IMR-90 (cell line): ENCODE measurements around the gene GNG7. TPM values are rescaled to one million over a fixed set of nuclear protein-coding genes. Genes with fewer than 3 reads are reported as not detected.
A peak's percentile ranks its signal among the peaks of the same experiment; 100 is the strongest.

Experiments used
- ATAC-seq: fragments of 200-7000 bp; cut with Tn5 transposase; 2 replicates; pipeline ENCODE4 v1.9.1; 2020; ENCODE audit warnings: low read depth, mild to moderate bottlenecking, moderate library complexity
- BruUV-seq: library from RNA; stranded (reverse); fragments of 400-500 nt; replicated peaks from 2 replicates; lab custom pipeline; 2021; lab: Mats Ljungman, UMichigan
- CTCF ChIA-PET: fragments of 300-600 bp; formaldehyde crosslinking; extraction: SDS; loops from one replicate; lab custom pipeline; 2021; ENCODE audit warnings: antibody characterized with exemption; lab: Yijun Ruan, JAX
- POLR2A ChIA-PET: fragments of 300-600 bp; sonication (Branson Sonifier 250); formaldehyde crosslinking; loops from one replicate; lab custom pipeline; 2022; ENCODE audit warnings: antibody characterized with exemption; ENCODE audit not compliant: unreplicated experiment; lab: Charles Lee
- DNase-seq: peaks from one replicate; pipeline ENCODE4 v3.0.0; 2013
- H2AFZ ChIP-seq: replicated peaks from 2 replicates; pipeline ENCODE3; 2013; ENCODE audit warnings: low read length, mild to moderate bottlenecking; ENCODE audit not compliant: poor library complexity
- H2AK5ac ChIP-seq: 2 replicates; pipeline ENCODE4 v1.6.1; 2013; ENCODE audit warnings: low read depth, low read length, inconsistent platforms
- H2AK9ac ChIP-seq: replicated peaks from 2 replicates; pipeline ENCODE3; 2013; ENCODE audit warnings: mild to moderate bottlenecking, low read depth, low read length, moderate library complexity; ENCODE audit not compliant: poor library complexity
- H2BK120ac ChIP-seq: 2 replicates; pipeline ENCODE4 v1.6.1; 2013; ENCODE audit warnings: low read depth, low read length, inconsistent platforms
- H2BK15ac ChIP-seq: 3 replicates; pipeline ENCODE4 v1.6.1; 2013; ENCODE audit warnings: low read depth, low read length, inconsistent platforms
- H2BK20ac ChIP-seq: 2 replicates; pipeline ENCODE4 v1.6.1; 2013; ENCODE audit warnings: low read depth, mild to moderate bottlenecking, inconsistent platforms, low read length, moderate library complexity
- H2BK5ac ChIP-seq: 2 replicates; pipeline ENCODE4 v1.6.1; 2013; ENCODE audit warnings: mild to moderate bottlenecking, low read depth, low read length, inconsistent platforms; ENCODE audit not compliant: poor library complexity, severe bottlenecking
- H3K14ac ChIP-seq: replicated peaks from 2 replicates; pipeline ENCODE4 v1.6.1; 2013; ENCODE audit warnings: low read depth, low read length, inconsistent platforms
- H3K18ac ChIP-seq: 2 replicates; pipeline ENCODE4 v1.6.1; 2013; ENCODE audit warnings: low read depth, low read length, control low read depth
- H3K23ac ChIP-seq: 2 replicates; pipeline ENCODE4 v1.6.1; 2013; ENCODE audit warnings: low read depth, low read length, inconsistent platforms
- H3K27ac ChIP-seq: 2 replicates; pipeline ENCODE4 v1.5.1; 2013; ENCODE audit warnings: mild to moderate bottlenecking, control low read depth, low read length; ENCODE audit not compliant: insufficient read depth
- H3K27me3 ChIP-seq: 2 replicates; pipeline ENCODE4 v1.6.1; 2013; ENCODE audit warnings: low read length; ENCODE audit not compliant: control insufficient read depth, insufficient read depth
- H3K36me3 ChIP-seq: 2 replicates; pipeline ENCODE4 v1.6.1; 2013; ENCODE audit warnings: low read length, mixed read lengths; ENCODE audit not compliant: control insufficient read depth, insufficient read depth
- H3K4ac ChIP-seq: 2 replicates; pipeline ENCODE4 v1.6.1; 2013; ENCODE audit warnings: low read depth, low read length, inconsistent platforms
- H3K4me1 ChIP-seq: 2 replicates; pipeline ENCODE4 v1.6.1; 2013; ENCODE audit warnings: low read length, mixed read lengths; ENCODE audit not compliant: control insufficient read depth, insufficient read depth
- H3K4me2 ChIP-seq: 2 replicates; pipeline ENCODE4 v1.6.1; 2013; ENCODE audit warnings: low read depth, mild to moderate bottlenecking, control low read depth, low read length, moderate library complexity
- H3K4me3 ChIP-seq: 2 replicates; pipeline ENCODE4 v1.5.1; 2013; ENCODE audit warnings: low read depth, mild to moderate bottlenecking, control low read depth, low read length, moderate library complexity; ENCODE audit not compliant: insufficient read depth
- H3K56ac ChIP-seq: 2 replicates; pipeline ENCODE4 v1.6.1; 2013; ENCODE audit warnings: low read length, inconsistent platforms; ENCODE audit not compliant: insufficient read depth; ENCODE audit errors: extremely low read depth
- H3K79me1 ChIP-seq, 2 experiments: 2 replicates each; pipeline ENCODE4 v1.6.1; 2013; ENCODE audit warnings: low read length in 2 of 2, inconsistent platforms in 1 of 2, low read depth in 1 of 2
- H3K9ac ChIP-seq: 2 replicates; pipeline ENCODE4 v1.6.1; 2013; ENCODE audit warnings: low read depth, low read length, control low read depth
- H3K9me1 ChIP-seq: 2 replicates; pipeline ENCODE4 v1.6.1; 2013; ENCODE audit warnings: low read length, inconsistent platforms; ENCODE audit not compliant: insufficient read depth
- H3K9me3 ChIP-seq: 2 replicates; pipeline ENCODE4 v1.6.1; 2013; ENCODE audit warnings: low read length; ENCODE audit not compliant: control insufficient read depth, insufficient read depth
- H4K20me1 ChIP-seq: 2 replicates; pipeline ENCODE4 v1.6.1; 2013; ENCODE audit warnings: low read length, inconsistent platforms; ENCODE audit not compliant: insufficient read depth
- H4K5ac ChIP-seq: 2 replicates; pipeline ENCODE4 v1.6.1; 2013; ENCODE audit warnings: mild to moderate bottlenecking, low read depth, low read length, control low read depth
- H4K8ac ChIP-seq, 2 experiments: 2 replicates each; pipeline ENCODE4 v1.6.1; 2013; ENCODE audit warnings: low read depth in 2 of 2, low read length in 2 of 2, control low read depth in 1 of 2, inconsistent platforms in 1 of 2
- H4K91ac ChIP-seq: 2 replicates; pipeline ENCODE4 v1.6.1; 2013; ENCODE audit warnings: low read depth, low read length, inconsistent platforms; ENCODE audit not compliant: insufficient read depth
- CEBPB ChIP-seq: IDR thresholded peaks from 2 replicates; pipeline ENCODE4 v1.6.1; 2012; ENCODE audit warnings: low read depth, low read length, improper control_type of control experiment
- SMC3 ChIP-seq: fragments of 150-350 bp; IDR thresholded peaks from 2 replicates; pipeline ENCODE4 v1.6.1; 2016; ENCODE audit warnings: low read depth, mild to moderate bottlenecking, antibody characterized with exemption, low read length, moderate library complexity
- whole genome bisulfite sequencing, 2 experiments: methylation state at CpG; one replicate each; pipeline versions ENCODE4 v1.1.5 to v1.1.7; 2013; ENCODE audit warnings: missing lambda C conversion rate in 2 of 2; ENCODE audit not compliant: insufficient read length in 1 of 2; ENCODE audit errors: extremely low coverage in 2 of 2; 5-methylcytosine and 5-hydroxymethylcytosine counted together
- dilution Hi-C: fragments of 300-500 bp; cut with HindIII; formaldehyde crosslinking; loops from one replicate; pipeline ENCODE4 v1.14.3; 2018; ENCODE audit warnings: low sequenced_read_pairs; ENCODE audit not compliant: unreplicated experiment
- in situ Hi-C: fragments of 300-500 bp; cut with MboI; formaldehyde crosslinking; loops from 3 replicates; pipeline ENCODE4 v1.14.3; 2019; ENCODE audit warnings: low sequenced_read_pairs, inconsistent platforms, mixed read lengths
- intact Hi-C: fragments of 100-400 bp; cut with micrococcal nuclease; formaldehyde crosslinking; loops from 2 replicates; pipeline ENCODE4 v1.10.0; 2022
- polyA plus RNA-seq, 3 experiments: library from polyadenylated mRNA; depleted of rRNA; stranded (reverse); fragments of >200 nt; gene quantifications; 2 replicates each; pipeline ENCODE4 v1.2.3, GENCODE V29; 2012; ENCODE audit warnings: low replicate concordance in 1 of 3
- total RNA-seq: library from RNA; depleted of rRNA; stranded (reverse); fragments of >200 nt; gene quantifications from 2 replicates; pipeline ENCODE4 v1.2.3, GENCODE V29; 2012
- TF ChIP-seq, protein P1 (sequence below): fragments of 150-350 bp; IDR thresholded peaks from 2 replicates; pipeline ENCODE4 v1.6.1; 2016; ENCODE audit warnings: low read depth, mild to moderate bottlenecking, low read length, moderate library complexity, borderline replicate concordance

GNG7 gene
- total and polyA plus RNA-seq, 2 of the 4 experiments (the other 2 are of a cell fraction), result under 0.01 to 0.21 TPM

DNA sequence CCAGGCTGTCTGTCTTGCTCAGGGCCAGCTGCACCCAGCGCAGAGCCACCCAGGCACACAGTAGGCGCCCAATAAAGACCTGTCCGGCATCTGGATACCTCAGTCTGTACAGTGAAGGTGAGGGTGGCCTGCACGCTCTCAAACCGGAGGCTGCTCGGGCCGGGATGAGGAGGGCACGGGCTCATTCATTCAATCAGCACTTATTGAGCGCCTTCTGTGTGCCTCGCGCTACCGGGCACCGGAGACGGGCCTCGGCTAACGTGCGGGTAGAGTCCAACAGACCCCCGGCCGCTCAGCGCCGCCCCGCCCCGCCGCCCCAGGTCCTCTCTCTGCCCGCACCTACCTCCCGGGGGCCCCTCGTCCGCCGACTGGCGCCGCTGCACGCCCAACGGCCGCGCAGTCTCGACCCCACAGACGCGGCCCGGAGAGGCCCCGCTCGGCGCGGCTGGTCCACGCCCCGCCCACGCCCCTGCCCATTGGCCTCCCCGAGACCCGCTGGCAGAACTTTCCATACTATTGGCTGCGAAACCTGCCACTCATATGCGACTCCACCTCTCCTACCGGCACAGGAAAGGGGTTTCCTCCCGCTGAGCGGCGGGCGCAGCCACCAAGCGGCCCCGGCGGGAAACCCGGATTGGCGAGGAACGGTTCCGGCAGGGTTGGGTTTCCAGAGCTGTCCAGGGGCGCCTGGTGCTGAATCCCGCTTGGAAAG, 37.3 kb upstream of the GNG7 start, which contains the start of gene SLC39A3 (continued):
- peak; percentile 32; the same call in 1 of the 2 replicates for TF ChIP-seq SMC3

DNA sequence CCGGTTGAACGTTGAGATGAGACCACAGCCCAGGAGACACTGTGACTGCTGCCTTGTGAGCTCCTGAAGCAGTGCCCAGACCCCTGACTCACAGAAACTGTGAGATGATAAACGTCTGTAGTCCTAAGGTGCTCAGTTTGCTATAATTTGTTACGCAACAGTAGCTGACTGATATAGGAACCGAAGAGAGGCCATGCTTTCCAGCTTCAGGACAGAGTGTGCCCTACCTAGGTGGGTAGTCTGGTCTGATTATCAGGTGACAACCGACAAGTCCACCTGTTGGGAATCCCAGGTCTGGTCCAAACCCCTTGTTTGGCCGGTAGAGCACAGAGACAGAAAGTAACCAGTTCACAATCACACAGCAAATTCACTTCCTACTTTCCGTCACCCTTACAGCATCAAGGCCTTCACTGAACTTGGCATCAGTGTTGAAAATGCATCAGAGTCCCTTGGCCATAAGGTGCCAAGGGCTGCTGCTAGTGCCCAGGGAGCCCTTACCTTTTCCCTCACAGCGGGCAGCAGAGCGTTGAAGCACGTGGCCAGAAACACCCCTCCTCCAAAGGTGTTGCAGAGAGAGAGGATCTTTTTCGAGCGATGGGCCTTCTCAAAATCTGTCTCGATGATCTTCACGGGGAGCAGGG, 34.2 kb upstream of the GNG7 start:
- Histone ChIP-seq H3K4me1 (no peaks in the 10 kb centered on the region; the same call in 1 of the 2 replicates), H3K56ac (no peak overlapping the region), H3K79me1 (peaks cover 11 to 26% of the 10 kb centered on the region in 2 experiments; a peak in 3 of 4 replicates), H2BK20ac (no peak overlapping the region), H3K9me3 (no peaks in the 10 kb centered on the region; the same call in 1 of the 2 replicates), H3K4me3 (no peak overlapping the region), H2BK120ac (no peak overlapping the region), H3K36me3 (peaks cover 29% of the 10 kb centered on the region), H3K9ac (no peak overlapping the region), H2AFZ (no peak overlapping the region), H2BK5ac (no peak overlapping the region), H3K14ac (no peak overlapping the region), H2BK15ac (no peak overlapping the region), H4K20me1 (no peaks in the 10 kb centered on the region; the same call in none of the 2 replicates), H3K4ac (no peak overlapping the region), H3K23ac (no peak overlapping the region), H2AK9ac (no peak overlapping the region), H4K5ac (no peak overlapping the region), H4K8ac (no peak overlapping the region), H3K27ac (no peak overlapping the region), H4K91ac (no peak overlapping the region), H2AK5ac (no peak overlapping the region), H3K27me3 (no peaks in the 10 kb centered on the region), H3K18ac (no peak overlapping the region), H3K9me1 (0 out of 2 replicates have a peak, but pooled peaks cover 2% of the 10 kb centered on the region), H3K4me2 (no peak overlapping the region)
- in situ Hi-C loops, result no loop called here
- 100% methylated on average over 7 of the region's 15 CpGs; no CpG with 5 or more reads in 1 of the 2 experiments for WGBS, 2 experiments
- CTCF ChIA-PET, result no interaction called here
- POLR2A ChIA-PET, result no interaction called here
- intact Hi-C loops, result no loop called here
- no peak for ATAC-seq
- TF ChIP-seq, protein P1, sequence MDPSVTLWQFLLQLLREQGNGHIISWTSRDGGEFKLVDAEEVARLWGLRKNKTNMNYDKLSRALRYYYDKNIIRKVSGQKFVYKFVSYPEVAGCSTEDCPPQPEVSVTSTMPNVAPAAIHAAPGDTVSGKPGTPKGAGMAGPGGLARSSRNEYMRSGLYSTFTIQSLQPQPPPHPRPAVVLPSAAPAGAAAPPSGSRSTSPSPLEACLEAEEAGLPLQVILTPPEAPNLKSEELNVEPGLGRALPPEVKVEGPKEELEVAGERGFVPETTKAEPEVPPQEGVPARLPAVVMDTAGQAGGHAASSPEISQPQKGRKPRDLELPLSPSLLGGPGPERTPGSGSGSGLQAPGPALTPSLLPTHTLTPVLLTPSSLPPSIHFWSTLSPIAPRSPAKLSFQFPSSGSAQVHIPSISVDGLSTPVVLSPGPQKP, result no peak
- peak; percentile 88 for TF ChIP-seq CEBPB
- DNase-seq, result no peak
- dilution Hi-C loops, result no loop called here
- BruUV-seq, result no TSS peak
